ENCODE data around the gene VOPP1.
A peak's percentile ranks its signal among the peaks of the same experiment; 100 is the strongest.

Gene VOPP1

GRCh38 chr7:55570939-55571338 is 1.4 kb downstream of the VOPP1 start:
- H3K27me3 Mint-ChIP-seq: no peaks in the 10 kb centered on the region
- peaks cover 8 to 26% of the 10 kb centered on the region in 2 donors for H3K36me3 Mint-ChIP-seq
- DNase-seq: no peak
- H3K27ac Mint-ChIP-seq: peak overlapping the region; percentile 97
- no peak for ATAC-seq (replicated peaks)
- no peaks in the 10 kb centered on the region for H3K9me3 Mint-ChIP-seq
- peaks cover 53 to 68% of the 10 kb centered on the region in 2 donors for H3K4me1 Mint-ChIP-seq
- H3K4me3 Mint-ChIP-seq: peak overlapping the region; percentile 94 to 95

- H3K4me1 Mint-ChIP-seq: peaks cover 59 to 74% of the 10 kb centered on the region in 2 donors
- DNase-seq (no peak), ATAC-seq (replicated peaks) (peak; percentile 28)
- H3K27ac Mint-ChIP-seq: peak overlapping the region; percentile 95
- no peaks in the 10 kb centered on the region for H3K9me3 Mint-ChIP-seq
- H3K36me3 Mint-ChIP-seq: peaks cover 11 to 28% of the 10 kb centered on the region in 2 donors
- H3K27me3 Mint-ChIP-seq: no peaks in the 10 kb centered on the region
- peak overlapping the region; percentile 94 to 95 for H3K4me3 Mint-ChIP-seq
These were observed 2.0 kb downstream of the VOPP1 start for GRCh38 chr7:55570218-55570873.

- H3K9me3 Mint-ChIP-seq: no peaks in the 10 kb centered on the region
- peaks cover 15 to 32% of the 10 kb centered on the region in 2 donors for H3K36me3 Mint-ChIP-seq
- peaks cover 63 to 80% of the 10 kb centered on the region in 2 donors for H3K4me1 Mint-ChIP-seq
- peak overlapping the region; percentile 94 to 95 for H3K4me3 Mint-ChIP-seq
- DNase-seq (no peak), ATAC-seq (replicated peaks) (peak; percentile 20 to 21)
- H3K27ac Mint-ChIP-seq: peak overlapping the region; percentile 95
- no peaks in the 10 kb centered on the region for H3K27me3 Mint-ChIP-seq
These were observed 2.5 kb downstream of the VOPP1 start for GRCh38 chr7:55569797-55570196.

GRCh38 chr7:55569269-55569663 is 3.0 kb downstream of the VOPP1 start:
- DNase-seq (no peak), ATAC-seq (replicated peaks) (no peak)
- no peaks in the 10 kb centered on the region for H3K9me3 Mint-ChIP-seq
- H3K27me3 Mint-ChIP-seq: no peaks in the 10 kb centered on the region
- H3K4me1 Mint-ChIP-seq: peaks cover 67 to 82% of the 10 kb centered on the region in 2 donors
- peak overlapping the region; percentile 94 to 95 for H3K4me3 Mint-ChIP-seq
- peaks cover 15 to 33% of the 10 kb centered on the region in 2 donors for H3K36me3 Mint-ChIP-seq
- peak overlapping the region; percentile 95 for H3K27ac Mint-ChIP-seq

- Mint-ChIP-seq H3K27ac (peak overlapping the region; percentile 95), H3K9me3 (no peaks in the 10 kb centered on the region), H3K36me3 (peaks cover 15 to 36% of the 10 kb centered on the region in 2 donors), H3K4me3 (peak overlapping the region; percentile 94 to 95), H3K27me3 (no peaks in the 10 kb centered on the region), H3K4me1 (peaks cover 65 to 82% of the 10 kb centered on the region in 2 donors)
- DNase-seq (no peak), ATAC-seq (replicated peaks) (no peak)
These were observed 3.6 kb downstream of the VOPP1 start for GRCh38 chr7:55568613-55569268.

GRCh38 chr7:55567571-55567970 is 4.7 kb downstream of the VOPP1 start:
- Mint-ChIP-seq H3K4me1 (peaks cover 59 to 75% of the 10 kb centered on the region in 2 donors), H3K36me3 (peaks cover 15 to 37% of the 10 kb centered on the region in 2 donors), H3K4me3 (peak overlapping the region; percentile 81 to 95), H3K9me3 (no peaks in the 10 kb centered on the region), H3K27me3 (no peaks in the 10 kb centered on the region), H3K27ac (peak overlapping the region; percentile 95)
- ATAC-seq (replicated peaks) (peak; percentile 33 to 36), DNase-seq (peak; percentile 53)

- ATAC-seq (replicated peaks): no peak
- no peaks in the 10 kb centered on the region for H3K27me3 Mint-ChIP-seq
- peak overlapping the region; percentile 53 for H3K27ac Mint-ChIP-seq
- peaks cover 76 to 93% of the 10 kb centered on the region in 2 donors for H3K4me1 Mint-ChIP-seq
- DNase-seq: no peak
- peak overlapping the region; percentile 42 to 71 for H3K4me3 Mint-ChIP-seq
- peaks cover 0 to 4% of the 10 kb centered on the region in 2 donors for H3K9me3 Mint-ChIP-seq
- peaks cover 31 to 56% of the 10 kb centered on the region in 2 donors for H3K36me3 Mint-ChIP-seq
These were observed 6.6 kb downstream of the VOPP1 start for GRCh38 chr7:55565681-55566080.

GRCh38 chr7:55563596-55564325 is 8.5 kb downstream of the VOPP1 start:
- Mint-ChIP-seq H3K4me3 (peak overlapping the region in 1 of 2 donors; percentile 42), H3K4me1 (peaks cover 78 to 93% of the 10 kb centered on the region in 2 donors), H3K9me3 (peaks cover 0 to 4% of the 10 kb centered on the region in 2 donors), H3K27ac (peak overlapping the region; percentile 83), H3K27me3 (no peaks in the 10 kb centered on the region), H3K36me3 (peaks cover 32 to 59% of the 10 kb centered on the region in 2 donors)
- DNase-seq (no peak), ATAC-seq (replicated peaks) (no peak)

- H3K4me1 Mint-ChIP-seq: peaks cover 76 to 93% of the 10 kb centered on the region in 2 donors
- peak overlapping the region; percentile 52 for H3K27ac Mint-ChIP-seq
- H3K36me3 Mint-ChIP-seq: peaks cover 37 to 60% of the 10 kb centered on the region in 2 donors
- no peak overlapping the region for H3K4me3 Mint-ChIP-seq
- peaks cover 0 to 4% of the 10 kb centered on the region in 2 donors for H3K9me3 Mint-ChIP-seq
- ATAC-seq (replicated peaks) (no peak), DNase-seq (no peak)
- H3K27me3 Mint-ChIP-seq: no peaks in the 10 kb centered on the region
These were observed 10.6 kb downstream of the VOPP1 start for GRCh38 chr7:55561690-55562089.

GRCh38 chr7:55558962-55559920 is 13.1 kb downstream of the VOPP1 start:
- no peak for DNase-seq
- no peaks in the 10 kb centered on the region for H3K27me3 Mint-ChIP-seq
- peaks cover 0 to 4% of the 10 kb centered on the region in 2 donors for H3K9me3 Mint-ChIP-seq
- H3K27ac Mint-ChIP-seq: peak overlapping the region; percentile 68
- H3K36me3 Mint-ChIP-seq: peaks cover 48 to 77% of the 10 kb centered on the region in 2 donors
- H3K4me3 Mint-ChIP-seq: peak overlapping the region; percentile 27 to 46
- no peak for ATAC-seq (replicated peaks)
- H3K4me1 Mint-ChIP-seq: peaks cover 77 to 93% of the 10 kb centered on the region in 2 donors

- Mint-ChIP-seq H3K27ac (peak overlapping the region; percentile 88), H3K4me3 (peak overlapping the region; percentile 71 to 77), H3K36me3 (peaks cover 54 to 83% of the 10 kb centered on the region in 2 donors), H3K4me1 (peaks cover 82 to 97% of the 10 kb centered on the region in 2 donors), H3K27me3 (no peaks in the 10 kb centered on the region), H3K9me3 (peaks cover 0 to 4% of the 10 kb centered on the region in 2 donors)
- peak; percentile 93 for ATAC-seq (replicated peaks)
- DNase-seq: peak; percentile 61
These were observed 14.6 kb downstream of the VOPP1 start for GRCh38 chr7:55557666-55558188.

GRCh38 chr7:55556492-55556891 is 15.8 kb downstream of the VOPP1 start:
- Mint-ChIP-seq H3K4me1 (peaks cover 79 to 97% of the 10 kb centered on the region in 2 donors), H3K27me3 (no peaks in the 10 kb centered on the region), H3K4me3 (peak overlapping the region; percentile 25 to 71), H3K36me3 (peaks cover 49 to 83% of the 10 kb centered on the region in 2 donors), H3K9me3 (no peaks in the 10 kb centered on the region), H3K27ac (peak overlapping the region; percentile 88)
- DNase-seq (no peak), ATAC-seq (replicated peaks) (no peak)

GRCh38 chr7:55556031-55556430 is 16.3 kb downstream of the VOPP1 start:
- Mint-ChIP-seq H3K9me3 (no peaks in the 10 kb centered on the region), H3K4me1 (peaks cover 79 to 97% of the 10 kb centered on the region in 2 donors), H3K27me3 (no peaks in the 10 kb centered on the region), H3K4me3 (peak overlapping the region; percentile 25 to 36), H3K27ac (peak overlapping the region; percentile 88), H3K36me3 (peaks cover 49 to 83% of the 10 kb centered on the region in 2 donors)
- ATAC-seq (replicated peaks) (no peak), DNase-seq (no peak)
